COR-L47 (cell line): ENCODE measurements around the gene TMEM38A.
"Not testable (repeated sequence)": the region's sequence is repeated elsewhere in the genome, so short reads cannot be mapped to it uniquely, and the experiment has no call there.

ENCODE experiments used
- DNase-seq: peaks from one replicate; lab custom pipeline; 2025; lab: John Stamatoyannopoulos, UW

TMEM38A gene

DNA sequence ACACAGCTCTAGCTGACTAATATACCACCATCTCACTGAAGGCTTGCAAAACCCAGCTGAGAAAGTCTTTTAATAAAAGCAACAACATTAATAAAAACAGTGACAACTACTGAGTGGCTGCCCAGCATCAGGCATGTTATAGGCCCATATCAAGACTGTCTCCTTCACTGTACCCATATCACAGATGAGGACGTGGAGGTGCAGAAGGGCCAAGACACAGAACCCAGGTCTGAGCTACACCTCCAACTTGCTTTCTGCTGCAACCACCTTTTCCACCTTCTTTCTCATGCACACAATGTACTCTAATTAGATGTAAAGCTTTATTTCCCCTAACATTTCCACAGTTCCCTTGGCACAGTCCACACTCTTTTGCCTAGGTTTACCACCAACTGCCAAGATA is 22.3 kb upstream of the TMEM38A start:
- DNase-seq: no peak

DNA sequence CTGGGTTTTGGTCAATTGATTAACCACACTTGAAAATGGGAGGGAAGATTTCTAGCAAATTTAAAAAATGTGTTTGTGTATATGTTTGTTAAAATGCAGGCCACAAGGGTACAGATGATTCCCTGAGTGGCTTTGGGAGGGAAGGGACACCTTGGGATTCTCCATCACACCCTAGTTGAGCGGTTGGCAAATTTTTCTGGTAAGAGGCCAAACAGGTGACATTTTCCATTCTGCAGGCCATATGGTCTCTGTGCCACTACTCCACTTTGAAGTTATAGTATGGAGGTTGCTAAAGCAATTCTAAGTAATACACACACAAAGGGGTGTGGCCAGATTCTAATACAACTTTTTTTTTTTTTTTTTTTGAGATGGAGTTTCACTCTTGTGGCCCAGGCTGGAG is 20.0 kb upstream of the TMEM38A start:
- DNase-seq: no peak

DNA sequence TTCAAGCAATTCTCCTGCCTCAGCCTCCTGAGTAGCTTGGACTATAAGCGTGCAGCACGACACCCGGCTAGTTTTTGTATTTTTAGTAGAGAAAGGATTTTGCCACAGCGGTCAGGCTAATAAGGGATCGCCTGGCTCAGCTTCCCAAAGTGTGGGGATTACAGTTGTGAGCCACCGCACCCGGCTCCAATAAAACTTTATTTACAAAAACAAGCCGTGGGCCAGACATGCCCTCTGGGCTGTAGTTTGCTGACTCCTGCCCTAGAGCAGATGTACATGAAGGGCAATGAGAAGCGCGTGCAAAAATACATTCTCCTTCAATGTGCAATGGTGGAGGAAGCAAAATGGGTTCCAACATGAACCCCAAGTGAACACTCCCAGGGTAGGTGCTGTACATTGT is 19.2 kb upstream of the TMEM38A start:
- DNase-seq: no peak

DNA sequence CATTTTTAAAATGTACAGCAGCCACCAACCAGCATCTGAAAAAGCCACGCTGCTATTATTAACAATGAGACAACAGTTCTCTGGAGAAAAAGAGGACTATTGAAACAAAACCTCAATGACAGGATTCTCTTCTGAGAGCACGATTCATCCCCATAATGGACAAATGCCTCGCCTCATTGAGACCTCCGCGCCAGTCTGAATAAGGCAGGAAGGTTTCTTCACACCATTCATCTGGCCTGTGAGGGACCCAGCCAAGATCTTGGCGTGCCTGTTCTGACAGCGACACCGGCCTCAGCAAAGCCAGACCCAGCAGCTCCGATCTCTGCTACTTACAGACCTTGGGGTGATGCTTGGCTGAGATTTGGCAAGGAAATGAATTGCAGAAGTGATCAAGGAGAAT is 15.8 kb upstream of the TMEM38A start:
- DNase-seq: no peak

DNA sequence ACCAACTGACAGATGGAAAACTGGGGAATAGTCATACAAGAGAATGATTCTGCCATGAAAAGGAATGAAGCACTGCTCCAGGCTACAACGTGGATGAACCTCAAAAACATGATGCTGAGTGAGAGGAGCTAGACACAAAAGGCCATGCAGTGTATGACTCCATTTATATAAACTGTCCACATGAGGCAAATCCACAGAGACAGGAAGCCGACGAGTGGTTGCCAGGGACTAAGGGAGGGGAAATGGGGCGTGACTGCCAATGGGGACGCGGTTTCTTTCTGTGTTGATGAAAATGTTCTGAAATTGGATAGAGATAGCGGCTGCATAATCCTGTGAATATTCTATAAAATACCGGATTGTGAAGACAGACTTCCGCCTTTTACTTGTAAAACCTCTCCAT is 11.2 kb upstream of the TMEM38A start:
- no peak for DNase-seq

DNA sequence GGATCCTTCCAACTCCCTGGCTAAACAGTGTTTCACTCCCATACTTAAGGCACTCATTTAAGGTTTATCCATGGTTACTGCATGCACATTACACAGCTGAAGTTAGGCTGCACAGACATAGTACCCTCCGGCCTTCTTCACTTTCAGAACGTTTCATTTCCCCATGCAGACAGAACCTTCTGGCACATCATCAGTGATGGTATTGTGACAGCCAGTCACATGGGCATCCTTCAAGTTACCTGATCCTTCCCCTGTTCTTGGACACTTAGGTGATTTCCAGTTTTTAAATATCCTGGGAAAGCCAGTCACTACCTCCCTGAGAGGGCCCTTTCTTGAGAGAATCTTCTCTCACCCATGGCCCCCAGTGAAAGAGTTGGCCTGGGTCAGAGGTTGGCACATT is 10.1 kb upstream of the TMEM38A start:
- DNase-seq: no peak

DNA sequence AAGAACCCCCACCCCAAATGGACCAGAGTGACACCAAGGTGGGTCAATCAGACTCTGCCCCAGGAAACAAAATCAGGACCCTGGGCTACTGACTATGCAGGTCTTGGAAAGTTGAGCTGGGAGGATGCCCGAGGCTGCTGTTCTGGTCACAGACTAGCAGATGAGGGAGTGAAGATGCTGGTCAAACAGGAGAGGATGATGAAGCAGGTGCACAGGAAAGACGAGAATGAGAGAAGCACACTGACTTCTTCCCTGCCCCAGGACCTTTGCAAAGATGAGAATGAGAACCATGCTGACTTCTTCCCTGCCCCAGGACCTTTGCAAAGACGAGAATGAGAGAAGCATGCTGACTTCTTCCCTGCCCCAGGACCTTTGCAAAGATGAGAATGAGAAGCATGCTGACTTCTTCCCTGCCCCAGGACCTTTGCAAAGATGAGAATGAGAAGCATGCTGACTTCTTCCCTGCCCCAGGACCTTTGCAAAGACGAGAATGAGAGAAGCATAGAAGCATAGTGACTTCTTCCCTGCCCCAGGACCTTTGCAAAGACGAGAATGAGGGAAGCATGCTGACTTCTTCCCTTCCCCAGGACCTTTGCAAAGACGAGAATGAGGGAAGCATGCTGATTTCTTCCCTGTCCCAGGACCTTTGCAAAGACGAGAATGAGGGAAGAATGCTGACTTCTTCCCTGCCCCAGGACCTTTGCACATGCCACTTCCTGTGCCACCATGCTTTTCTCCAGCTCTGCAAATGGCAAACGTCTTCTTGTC is 9.3 kb upstream of the TMEM38A start:
- DNase-seq: not testable (repeated sequence)

DNA sequence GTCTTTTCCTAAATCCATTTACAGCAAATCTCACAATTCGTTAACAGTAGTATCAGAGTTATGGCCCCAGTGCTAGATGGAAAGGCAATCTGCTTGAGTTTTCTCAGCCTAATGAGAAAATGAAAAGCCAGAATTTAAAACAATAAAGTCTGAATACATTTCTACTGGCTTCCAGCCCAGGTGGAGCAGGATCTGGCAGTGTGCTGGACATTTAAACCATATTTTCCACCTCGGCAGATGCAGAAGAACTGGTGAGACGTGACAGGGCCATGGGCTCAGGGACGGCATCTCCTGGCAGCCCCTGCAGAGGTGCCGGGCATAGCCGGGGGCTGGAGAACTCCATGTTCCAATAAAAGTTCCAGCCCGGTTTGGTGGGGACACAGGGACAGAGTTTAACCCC is 8.1 kb upstream of the TMEM38A start:
- DNase-seq: no peak

DNA sequence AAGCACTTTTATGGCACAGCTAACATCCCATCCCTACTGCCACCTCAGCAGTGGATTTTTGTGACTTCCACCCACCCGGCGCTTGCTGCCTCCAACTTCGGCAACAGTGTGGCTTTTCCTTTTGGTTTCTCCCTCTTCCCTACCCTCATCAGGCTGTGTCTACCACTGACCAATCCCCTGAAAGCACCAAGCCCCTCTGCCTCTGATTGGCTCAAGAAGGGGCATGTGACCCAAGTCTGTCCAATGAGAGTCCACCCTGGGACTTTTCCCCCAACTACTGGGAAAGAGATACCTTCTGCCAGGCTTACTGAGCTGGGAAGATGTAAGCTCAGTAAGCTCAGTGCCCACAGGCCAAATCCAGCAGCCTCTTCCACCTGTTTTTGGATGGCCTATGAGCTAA is 6.8 kb upstream of the TMEM38A start:
- DNase-seq: no peak

DNA sequence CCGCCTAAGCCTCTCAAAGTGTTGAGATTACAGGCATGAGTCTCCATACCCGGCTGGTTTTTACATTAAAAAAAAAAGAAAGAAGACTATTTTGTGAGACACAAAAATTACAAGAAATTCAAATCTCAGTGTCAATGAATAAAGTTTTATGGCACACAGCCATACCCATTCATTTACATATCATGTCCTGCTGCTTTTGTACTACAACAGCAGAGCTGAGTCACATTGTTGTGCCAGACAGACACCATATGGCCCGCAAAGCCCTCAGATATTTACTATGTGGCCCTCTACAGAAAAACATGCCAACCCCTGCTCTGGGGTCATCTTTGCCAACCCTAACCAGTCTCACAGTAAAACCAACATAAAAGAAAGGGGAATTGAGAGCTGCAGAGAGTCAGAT is 6.3 kb upstream of the TMEM38A start:
- DNase-seq: no peak

DNA sequence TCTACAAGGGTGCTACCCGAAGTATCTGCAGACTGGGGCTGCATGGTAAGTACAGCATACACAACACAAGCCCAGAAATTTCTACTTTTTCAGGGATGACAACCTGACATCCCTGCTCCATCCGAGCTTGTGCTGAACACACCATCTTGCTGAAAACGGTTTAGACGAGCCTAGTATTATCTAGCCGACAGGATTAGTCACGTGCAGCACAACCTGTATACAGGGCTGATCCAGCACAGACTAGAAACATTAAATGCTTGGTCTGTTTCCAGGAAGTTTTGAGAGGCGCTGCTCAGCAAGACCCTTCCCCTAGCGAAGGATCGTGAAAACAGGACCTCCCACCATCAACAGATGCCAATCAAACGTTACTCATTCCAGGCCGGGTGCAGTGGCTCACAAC is 5.2 kb upstream of the TMEM38A start:
- no peak for DNase-seq

DNA sequence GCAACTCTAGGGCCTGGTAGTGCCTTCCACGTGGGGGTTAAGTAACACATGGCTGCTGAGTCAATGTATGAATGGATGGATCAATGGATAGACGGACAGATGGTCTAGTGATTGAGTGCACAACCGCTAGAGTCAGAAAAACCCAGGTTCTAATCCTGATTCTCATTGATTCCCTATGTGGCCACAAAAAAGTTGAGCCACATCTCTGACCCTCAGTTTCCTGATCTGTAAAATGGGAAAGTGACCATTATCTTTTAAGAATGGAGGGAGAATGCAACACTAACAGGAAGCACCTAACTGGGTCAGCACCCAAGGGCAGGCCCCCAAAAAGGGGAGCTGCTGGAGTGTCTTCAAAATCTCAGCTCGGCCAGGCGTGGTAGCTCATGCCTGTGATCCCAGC is 3.6 kb upstream of the TMEM38A start:
- DNase-seq: no peak

DNA sequence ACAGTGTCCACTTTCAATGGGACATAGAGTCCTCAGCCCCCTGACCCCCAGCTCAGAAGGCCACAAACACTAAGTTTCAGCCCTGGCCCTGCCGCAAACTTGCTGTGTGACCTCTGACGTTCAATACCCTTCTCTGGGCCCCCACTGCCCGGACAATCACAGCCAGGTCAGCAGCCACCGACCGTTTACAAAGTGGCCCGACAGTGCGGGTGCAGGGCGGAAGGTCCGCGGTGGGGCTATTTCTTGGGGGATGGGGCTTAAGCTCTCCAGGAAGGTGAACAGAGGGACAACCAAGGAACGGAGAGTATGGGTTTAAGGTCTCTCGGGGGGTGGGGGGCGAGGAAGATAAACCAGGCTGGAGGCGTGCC is 1.5 kb upstream of the TMEM38A start:
- no peak for DNase-seq

DNA sequence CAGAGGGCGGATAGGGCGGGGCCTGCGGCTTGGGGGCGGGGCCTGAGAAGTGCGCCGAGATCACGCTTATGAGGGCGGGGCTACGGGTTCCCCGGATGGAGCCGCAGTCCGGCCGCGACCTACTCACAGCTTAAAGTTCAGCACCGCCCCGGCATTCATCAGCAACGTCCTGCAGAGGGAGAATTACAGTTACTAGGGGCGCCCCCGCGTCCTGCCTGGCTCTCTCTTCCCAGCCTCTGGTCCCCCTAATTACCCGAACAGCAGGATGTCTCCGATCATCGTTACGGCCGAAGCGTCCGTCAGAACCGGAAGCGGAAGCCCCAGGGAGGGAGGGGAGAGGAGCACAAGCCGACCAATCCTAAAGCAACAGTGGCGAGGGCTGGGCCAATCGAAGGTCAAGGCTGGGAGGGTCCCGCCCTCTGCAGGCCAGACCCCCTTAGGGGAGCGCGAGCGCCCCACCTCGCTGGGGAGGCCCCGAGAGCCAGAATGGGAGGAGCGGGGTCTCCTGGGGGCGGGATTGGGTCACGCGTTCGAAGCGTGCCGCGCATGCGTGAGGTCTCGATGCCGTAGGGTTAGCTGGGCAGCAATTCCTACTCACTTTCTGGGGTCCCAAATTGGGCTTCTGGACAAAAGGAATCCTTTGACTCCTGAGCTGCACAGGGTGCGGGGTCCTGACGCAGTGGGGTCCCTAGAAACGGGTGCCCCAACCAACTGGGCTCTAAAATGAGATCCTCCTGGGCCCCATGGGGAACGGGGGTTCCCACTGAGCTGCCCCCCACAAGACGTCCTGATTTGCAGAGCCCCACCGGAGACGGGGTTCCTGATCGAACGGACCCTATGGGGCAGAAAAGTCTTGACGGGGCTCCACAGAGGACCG is 869 bp upstream of the TMEM38A start, which contains the start of gene SMIM7:
TSS of gene SMIM7 (minus strand) at position 313 of the 877 bp plus-strand sequence. CDS start at position 279, 34 bp downstream.
- peak; percentile 98 for DNase-seq

DNA sequence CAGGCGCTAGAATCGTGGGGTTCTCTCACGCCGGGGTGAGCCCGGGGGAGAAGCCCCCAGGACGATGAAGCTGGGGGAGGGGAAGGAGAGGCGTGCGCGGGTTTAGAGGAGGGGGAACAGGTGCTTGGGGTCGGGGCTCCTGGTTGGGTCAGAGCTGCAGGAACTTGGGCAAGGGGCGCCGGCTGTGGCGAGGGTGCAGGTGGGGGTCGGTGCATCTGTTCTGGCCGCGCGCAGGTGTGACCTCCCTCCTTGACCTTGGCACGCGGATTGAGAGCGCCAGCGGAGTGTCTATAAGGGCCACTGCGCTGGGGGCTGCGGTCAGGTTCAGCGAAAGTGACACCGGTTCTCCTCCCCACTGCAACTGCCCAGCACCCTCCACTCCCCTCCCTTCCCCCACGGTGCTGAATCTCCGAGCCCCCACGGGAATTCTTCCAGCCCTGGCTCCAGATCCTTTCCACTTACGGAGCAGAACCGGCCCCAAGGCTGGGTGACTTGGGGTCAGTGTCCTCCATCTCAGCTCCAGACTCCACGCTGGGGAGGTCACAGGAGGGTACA is 618 bp downstream of the TMEM38A start:
- no peak for DNase-seq

DNA sequence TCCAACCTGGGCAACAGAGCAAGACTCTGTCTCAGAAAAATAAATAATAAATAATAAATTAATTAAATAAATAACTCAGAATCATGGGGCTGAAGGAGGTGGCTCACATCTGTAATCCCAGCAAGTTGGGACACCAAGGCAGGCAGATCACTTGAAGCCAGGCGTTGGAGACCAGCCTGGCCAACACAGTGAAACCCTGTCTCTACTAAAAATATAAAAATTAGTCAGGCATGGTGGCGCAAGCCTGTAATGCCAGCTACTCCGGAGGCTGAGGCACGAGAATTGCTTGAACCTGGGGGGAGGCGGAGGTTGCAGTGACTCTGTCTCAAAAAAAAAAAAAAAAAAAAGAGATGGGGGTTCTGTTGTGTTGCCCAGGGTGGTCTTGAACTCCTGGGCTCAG is 7.2 kb downstream of the TMEM38A start:
- no peak for DNase-seq

DNA sequence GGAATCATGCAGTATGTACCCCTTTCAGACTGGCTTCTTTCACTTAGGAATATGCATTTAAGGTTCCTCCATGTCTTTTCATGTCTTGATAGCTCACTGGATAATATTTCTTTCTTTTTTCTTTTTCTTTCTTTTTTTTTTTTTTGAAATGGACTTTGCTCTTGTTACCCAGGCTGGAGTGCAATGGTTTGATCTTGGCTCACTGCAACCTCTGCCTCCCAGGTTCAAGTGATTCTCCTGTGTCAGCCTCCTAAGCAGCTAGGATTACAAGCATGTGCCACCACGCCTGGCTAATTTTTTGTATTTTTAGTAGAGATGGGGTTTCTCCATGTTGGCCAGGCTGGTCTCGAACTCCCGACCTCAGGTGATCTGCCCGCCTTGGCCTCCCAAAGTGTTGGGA is 7.8 kb downstream of the TMEM38A start:
- DNase-seq: not testable (repeated sequence)

DNA sequence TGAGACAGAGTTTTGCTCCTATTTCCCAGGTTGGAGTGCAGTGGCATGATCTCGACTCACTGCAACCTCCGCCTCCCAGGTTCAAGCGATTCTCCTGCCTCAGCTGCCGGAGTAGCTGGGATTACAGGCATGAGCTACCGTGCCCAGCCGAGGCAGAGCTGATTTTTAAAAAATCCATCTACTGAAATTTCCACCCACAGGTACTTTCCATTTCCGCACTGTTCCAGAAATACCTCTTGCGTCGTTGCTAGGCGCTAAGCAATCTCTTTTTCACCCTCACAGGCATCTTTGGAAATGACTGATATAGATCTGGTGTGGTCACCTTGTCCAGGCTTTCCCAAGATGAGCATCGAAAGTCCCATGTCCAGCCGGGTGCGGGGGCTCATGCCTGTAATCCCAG is 9.4 kb downstream of the TMEM38A start:
- no peak for DNase-seq

DNA sequence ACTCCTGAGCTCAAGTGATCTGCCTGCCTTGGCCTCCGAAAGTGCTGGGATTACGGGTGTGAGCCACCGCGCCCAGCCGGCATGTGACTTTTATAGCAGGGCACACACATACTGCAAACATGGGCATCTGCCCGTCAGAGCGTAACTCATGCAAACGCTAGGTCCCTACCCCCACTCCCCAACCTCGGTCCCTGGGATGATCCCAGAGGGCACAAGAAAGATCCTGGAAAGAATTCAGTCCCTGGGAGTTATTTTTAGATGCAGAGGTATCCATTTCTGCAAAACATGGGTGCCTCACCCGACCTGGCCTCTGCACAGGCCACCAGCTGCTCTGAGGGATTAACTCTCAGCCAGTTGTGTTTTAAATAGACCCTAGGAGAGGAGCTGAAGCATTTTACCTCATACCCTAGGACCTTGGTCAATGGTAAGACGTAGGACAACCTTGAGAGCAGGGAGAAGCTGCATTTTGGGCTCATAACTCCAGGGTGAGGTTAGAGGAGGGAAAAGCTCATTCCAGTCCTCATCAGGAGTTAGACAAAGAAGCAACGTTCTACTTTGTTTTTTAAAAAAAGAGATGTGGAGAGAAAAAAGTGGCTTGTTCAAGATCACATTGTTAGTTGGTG is 10.8 kb downstream of the TMEM38A start:
- DNase-seq: no peak

DNA sequence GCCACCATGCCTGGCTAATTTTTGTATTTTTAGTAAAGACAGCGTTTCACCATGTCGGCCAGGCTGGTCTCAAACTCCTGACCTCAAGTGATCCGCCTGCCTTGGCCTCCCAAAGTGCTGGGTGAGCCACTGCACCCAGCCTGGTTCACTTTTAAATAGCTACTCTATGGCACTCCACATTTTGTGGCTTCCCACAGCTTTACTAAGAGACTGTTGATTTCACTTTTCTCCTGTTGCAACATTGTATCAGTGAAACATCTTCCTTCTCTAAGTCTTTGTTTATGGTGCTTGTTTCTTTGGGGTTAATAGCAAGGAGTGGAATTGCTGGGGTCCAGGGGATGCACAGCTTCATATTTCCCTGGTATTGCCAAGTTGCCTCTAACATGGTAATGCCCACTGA is 12.3 kb downstream of the TMEM38A start:
- DNase-seq: no peak

DNA sequence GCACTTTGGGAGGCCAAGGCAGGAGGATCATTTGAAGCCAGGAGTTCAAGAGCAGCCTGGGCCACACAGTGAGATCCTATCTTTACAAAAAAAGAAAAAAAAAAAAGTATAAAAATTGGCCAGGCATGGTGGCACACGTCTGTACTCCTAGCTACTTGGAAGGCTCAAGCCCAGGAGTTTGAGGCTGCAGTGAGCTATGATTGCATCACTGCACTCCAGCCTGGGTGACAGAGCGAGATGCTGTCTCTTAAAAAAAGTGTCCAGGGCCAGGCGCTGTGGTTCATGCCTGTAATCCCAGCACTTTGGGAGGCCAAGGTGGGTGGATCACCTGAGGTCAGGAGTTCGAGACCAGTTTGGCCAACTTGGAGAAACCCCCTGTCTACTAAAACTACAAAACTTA is 12.9 kb downstream of the TMEM38A start:
- DNase-seq: not testable (repeated sequence)

DNA sequence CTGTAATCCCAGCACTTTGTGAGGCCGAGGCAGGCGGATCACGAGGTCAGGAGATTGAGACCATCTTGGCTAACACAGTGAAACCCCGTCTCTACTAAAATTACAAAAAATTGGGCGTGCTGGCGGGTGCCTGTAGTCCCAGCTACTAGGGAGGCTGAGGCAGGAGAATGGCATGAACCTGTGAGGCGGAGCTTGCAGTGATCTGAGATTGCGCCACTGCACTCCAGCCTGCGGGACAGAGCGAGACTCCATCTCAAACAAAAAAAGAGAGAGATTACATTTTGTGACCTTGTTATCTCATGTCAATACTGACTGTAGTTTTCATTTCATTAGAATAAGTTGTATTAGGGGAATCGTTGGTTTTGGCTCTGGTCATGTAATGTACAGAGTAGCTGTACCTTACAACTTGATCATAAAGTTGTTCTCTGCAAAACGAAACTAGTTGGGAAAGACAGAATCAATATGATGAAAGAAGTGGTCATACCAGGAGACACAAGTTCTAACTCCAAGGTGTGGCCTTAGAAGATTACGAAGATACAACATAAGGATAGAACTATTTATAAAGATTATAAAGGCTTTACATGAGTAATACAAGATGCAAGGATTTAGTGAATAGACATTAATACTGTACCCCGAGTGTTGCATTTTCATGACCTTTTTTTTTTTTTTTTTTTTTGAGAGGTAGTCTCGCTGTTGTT is 15.3 kb downstream of the TMEM38A start:
- DNase-seq: no peak
